Lower leg skin (tissue), 3 donors: ENCODE measurements around the gene ENPP6.

Source experiments
- POLR2A ChIP-seq, 2 donors: fragments of 450-650 bp; IDR thresholded peaks; one replicate each; pipeline ENCODE4 v1.6.1; 2016 to 2017; ENCODE audit warnings: antibody characterized with exemption in 2 of 2, mild to moderate bottlenecking in 1 of 2, moderate library complexity in 1 of 2
- TF ChIP-seq, protein P1 (sequence below), 3 donors: fragments of 450-650 bp; IDR thresholded peaks; one replicate each; pipeline ENCODE4 v1.5.1; 2016; ENCODE audit warnings: antibody characterized with exemption in 3 of 3, mild to moderate bottlenecking in 3 of 3, moderate library complexity in 2 of 3

DNA sequence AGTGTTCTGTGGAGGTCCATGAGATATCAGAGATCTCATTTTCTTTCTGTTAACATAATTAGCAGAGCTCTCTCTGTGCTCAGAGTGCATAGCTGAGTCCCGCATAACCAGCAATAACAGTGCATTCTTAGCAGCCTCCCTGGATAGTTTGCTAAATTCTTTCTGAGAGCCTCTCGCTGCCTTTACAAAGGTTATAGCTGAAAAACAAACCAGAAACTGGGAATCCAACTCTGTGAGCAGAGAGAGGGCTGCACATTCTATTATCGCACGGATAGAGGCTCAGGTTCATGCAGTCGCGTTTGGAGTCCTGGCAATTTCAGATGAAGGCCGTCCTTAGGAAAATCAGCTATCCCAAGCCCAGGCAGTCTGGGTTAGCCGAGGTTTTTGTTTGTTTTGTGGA is 1.2 kb downstream of the ENPP6 start:
- TF ChIP-seq POLR2A (IDR thresholded peaks at IDR 0.05): no peak
- TF ChIP-seq, protein P1, sequence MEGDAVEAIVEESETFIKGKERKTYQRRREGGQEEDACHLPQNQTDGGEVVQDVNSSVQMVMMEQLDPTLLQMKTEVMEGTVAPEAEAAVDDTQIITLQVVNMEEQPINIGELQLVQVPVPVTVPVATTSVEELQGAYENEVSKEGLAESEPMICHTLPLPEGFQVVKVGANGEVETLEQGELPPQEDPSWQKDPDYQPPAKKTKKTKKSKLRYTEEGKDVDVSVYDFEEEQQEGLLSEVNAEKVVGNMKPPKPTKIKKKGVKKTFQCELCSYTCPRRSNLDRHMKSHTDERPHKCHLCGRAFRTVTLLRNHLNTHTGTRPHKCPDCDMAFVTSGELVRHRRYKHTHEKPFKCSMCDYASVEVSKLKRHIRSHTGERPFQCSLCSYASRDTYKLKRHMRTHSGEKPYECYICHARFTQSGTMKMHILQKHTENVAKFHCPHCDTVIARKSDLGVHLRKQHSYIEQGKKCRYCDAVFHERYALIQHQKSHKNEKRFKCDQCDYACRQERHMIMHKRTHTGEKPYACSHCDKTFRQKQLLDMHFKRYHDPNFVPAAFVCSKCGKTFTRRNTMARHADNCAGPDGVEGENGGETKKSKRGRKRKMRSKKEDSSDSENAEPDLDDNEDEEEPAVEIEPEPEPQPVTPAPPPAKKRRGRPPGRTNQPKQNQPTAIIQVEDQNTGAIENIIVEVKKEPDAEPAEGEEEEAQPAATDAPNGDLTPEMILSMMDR (IDR thresholded peaks at IDR 0.05): no peak
